ENCODE measurements around the gene SAMD4B. TPM values are rescaled to one million over a fixed set of nuclear protein-coding genes. Genes with fewer than 3 reads are reported as not detected.

Gene SAMD4B
- total RNA-seq, 6 experiments from 2014 or later, result 23.0 to 45.6 (median 31.6) TPM

- under 1% methylated on average over 17 of the region's 40 CpGs for WGBS (ENCODE audit: insufficient coverage, low coverage, low lambda C conversion rate, missing lambda C conversion rate)
- Histone ChIP-seq H3K27ac (peak overlapping the region; percentile 93 to 100 (median 99)), H3K9me3 (no peaks in the 10 kb centered on the region), H3K27me3 (no peaks in the 10 kb centered on the region), H3K36me3 (peaks cover 0 to 11% (median 7%) of the 10 kb centered on the region in 4 donors), H3K4me3 (peak overlapping the region; percentile 84 to 99 (median 97)), H3K4me1 (peaks cover 0 to 16% (median 9%) of the 10 kb centered on the region in 4 donors)
- no peak for TF ChIP-seq CTCF (IDR thresholded peaks at IDR 0.05)
- TF ChIP-seq POLR2A (IDR thresholded peaks at IDR 0.05), result peak; percentile 67
- peak; percentile 57 to 77 (median 68) for DNase-seq
- no peak for ATAC-seq
- intact Hi-C loops (cut with DNase I), result no loop called here
Observed at GRCh38 chr19:39407660-39408391, 65.6 kb downstream of the SAMD4B start.

GRCh38 chr19:39408392-39409207, 66.4 kb downstream of the SAMD4B start:
- intact Hi-C loops (cut with DNase I), result no loop called here
- H3K9me3 ChIP-seq, result no peaks in the 10 kb centered on the region
- peak overlapping the region; percentile 93 to 100 (median 99) for H3K27ac ChIP-seq
- WGBS (ENCODE audit: insufficient coverage, low coverage, low lambda C conversion rate, missing lambda C conversion rate), result 5% methylated on average over 19 of the region's 20 CpGs
- DNase-seq, result peak; percentile 56 to 66 (median 63)
- peaks cover 0 to 20% (median 7%) of the 10 kb centered on the region in 4 donors for H3K4me1 ChIP-seq
- TF ChIP-seq CTCF (IDR thresholded peaks at IDR 0.05), result no peak
- peak; percentile 55 for TF ChIP-seq POLR2A (IDR thresholded peaks at IDR 0.05)
- H3K36me3 ChIP-seq, result peaks cover 0 to 11% (median 7%) of the 10 kb centered on the region in 4 donors
- ATAC-seq, result peak in 1 of 4 donors; percentile 0
- no peaks in the 10 kb centered on the region for H3K27me3 ChIP-seq
- H3K4me3 ChIP-seq, result peak overlapping the region; percentile 84 to 99 (median 97)

- ATAC-seq, result peak; percentile 11 to 50 (median 33)
- peaks cover 0 to 20% (median 5%) of the 10 kb centered on the region in 4 donors for H3K4me1 ChIP-seq
- H3K27ac ChIP-seq, result peak overlapping the region; percentile 93 to 100 (median 99)
Observed at GRCh38 chr19:39409208-39410016, 67.2 kb downstream of the SAMD4B start.

More at GRCh38 chr19:39409208-39410016, 67.2 kb downstream of the SAMD4B start:
- intact Hi-C loops (cut with DNase I), result no loop called here
- TF ChIP-seq CTCF (IDR thresholded peaks at IDR 0.05) (no peak), POLR2A (IDR thresholded peaks at IDR 0.05) (peak; percentile 75)
- WGBS (ENCODE audit: insufficient coverage, low coverage, low lambda C conversion rate, missing lambda C conversion rate), result under 1% methylated on average over 28 of the region's 52 CpGs
- H3K36me3 ChIP-seq, result peaks cover 0 to 11% (median 7%) of the 10 kb centered on the region in 4 donors
- H3K4me3 ChIP-seq, result peak overlapping the region; percentile 84 to 99 (median 97)
- H3K9me3 ChIP-seq, result no peaks in the 10 kb centered on the region
- H3K27me3 ChIP-seq, result no peaks in the 10 kb centered on the region
- DNase-seq, result peak; percentile 96 to 98 (median 96)
